KMS-11 (cell line): ENCODE results near the gene CYSRT1.

ENCODE experiments used
- H2AFZ ChIP-seq: fragments of 200-600 bp; sonication (generic); 2 replicates; pipeline ENCODE4 v1.6.1; 2016; ENCODE audit warnings: antibody characterized with exemption, mixed run types, low read depth
- H3K27ac ChIP-seq: fragments of 200-600 bp; sonication (generic); 2 replicates; pipeline ENCODE4 v1.6.1; 2016; ENCODE audit warnings: mild to moderate bottlenecking, mixed run types
- H3K27me3 ChIP-seq: fragments of 200-600 bp; sonication (generic); 2 replicates; pipeline ENCODE4 v1.6.1; 2017; ENCODE audit warnings: mild to moderate bottlenecking, low read depth, mixed run types, moderate library complexity; ENCODE audit not compliant: insufficient read depth
- H3K36me3 ChIP-seq: fragments of 200-600 bp; sonication (generic); 2 replicates; pipeline ENCODE4 v1.6.1; 2017; ENCODE audit warnings: mild to moderate bottlenecking, mixed run types; ENCODE audit not compliant: insufficient read depth
- H3K4me1 ChIP-seq: fragments of 200-600 bp; sonication (generic); 2 replicates; pipeline ENCODE4 v1.6.1; 2016; ENCODE audit warnings: mild to moderate bottlenecking, low read depth, mixed run types; ENCODE audit not compliant: poor library complexity, severe bottlenecking
- H3K4me2 ChIP-seq: fragments of 200-600 bp; sonication (generic); 2 replicates; pipeline ENCODE4 v1.7.0; 2016; ENCODE audit warnings: mild to moderate bottlenecking, mixed run types
- H3K4me3 ChIP-seq: fragments of 200-600 bp; sonication (generic); IDR thresholded peaks from 2 replicates; pipeline ENCODE4 v1.6.1; 2017; ENCODE audit warnings: low read depth, low read length, mixed read lengths; ENCODE audit not compliant: insufficient read depth
- H3K79me2 ChIP-seq: fragments of 200-600 bp; sonication (generic); 2 replicates; pipeline ENCODE4 v1.6.1; 2016; ENCODE audit warnings: low read depth, mixed run types; ENCODE audit not compliant: insufficient read depth
- H3K9ac ChIP-seq: fragments of 200-600 bp; sonication (generic); 2 replicates; pipeline ENCODE4 v1.6.1; 2016; ENCODE audit warnings: mild to moderate bottlenecking, mixed run types
- H4K20me1 ChIP-seq: fragments of 200-600 bp; sonication (generic); 2 replicates; pipeline ENCODE4 v1.6.1; 2016; ENCODE audit warnings: mild to moderate bottlenecking, mixed run types; ENCODE audit not compliant: insufficient read depth
- TF ChIP-seq, protein P1 (sequence below): fragments of 200-600 bp; sonication (generic); conservative IDR thresholded peaks from 2 replicates; pipeline ENCODE4 v1.6.1; 2017; ENCODE audit warnings: low read depth, mild to moderate bottlenecking, antibody characterized with exemption, low read length, moderate library complexity, mixed read lengths

The CYSRT1 gene

DNA sequence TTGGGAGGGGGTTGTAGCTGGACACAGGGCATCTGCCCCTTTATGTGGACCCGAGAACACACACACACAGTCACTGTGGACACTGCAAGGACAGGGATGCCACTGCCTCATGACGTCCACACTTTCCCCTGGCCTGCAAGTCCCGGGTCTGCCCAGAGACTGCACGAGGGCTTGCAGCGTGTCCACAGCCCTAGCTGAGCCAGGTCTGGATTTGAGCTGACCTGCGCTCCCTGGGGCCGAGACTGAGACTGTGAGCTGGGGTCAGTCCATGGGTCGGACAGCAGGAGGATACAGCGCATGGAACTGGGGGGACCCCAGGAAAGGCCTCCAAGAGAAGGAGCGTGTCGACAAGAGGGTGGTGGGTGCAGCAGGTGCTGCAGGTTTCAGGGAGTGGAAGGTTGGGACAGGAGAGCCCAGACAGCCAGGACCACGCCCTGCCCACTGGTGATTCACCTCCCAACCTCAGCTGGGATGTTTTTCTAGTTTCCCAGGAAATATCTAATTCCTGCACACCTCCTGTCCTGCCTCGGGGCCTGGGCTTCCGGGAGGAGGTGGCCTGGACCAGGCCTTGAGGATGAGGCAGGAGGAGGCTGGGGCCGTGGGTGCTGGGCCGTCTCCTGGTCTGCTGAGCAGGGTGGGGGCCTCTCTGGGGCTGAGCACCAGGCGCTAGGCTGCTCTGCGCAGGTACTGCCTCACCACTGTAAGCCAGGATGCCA, 1.5 kb downstream of the CYSRT1 start:
- Histone ChIP-seq H4K20me1 (no peaks in the 10 kb centered on the region), H3K4me1 (peaks cover 10% of the 10 kb centered on the region), H3K79me2 (no peaks in the 10 kb centered on the region), H3K4me2 (no peak overlapping the region), H2AFZ (no peak overlapping the region), H3K9ac (no peak overlapping the region), H3K36me3 (no peaks in the 10 kb centered on the region), H3K27me3 (peaks cover 26% of the 10 kb centered on the region), H3K27ac (no peak overlapping the region), H3K4me3 (no peak overlapping the region)
- TF ChIP-seq, protein P1, sequence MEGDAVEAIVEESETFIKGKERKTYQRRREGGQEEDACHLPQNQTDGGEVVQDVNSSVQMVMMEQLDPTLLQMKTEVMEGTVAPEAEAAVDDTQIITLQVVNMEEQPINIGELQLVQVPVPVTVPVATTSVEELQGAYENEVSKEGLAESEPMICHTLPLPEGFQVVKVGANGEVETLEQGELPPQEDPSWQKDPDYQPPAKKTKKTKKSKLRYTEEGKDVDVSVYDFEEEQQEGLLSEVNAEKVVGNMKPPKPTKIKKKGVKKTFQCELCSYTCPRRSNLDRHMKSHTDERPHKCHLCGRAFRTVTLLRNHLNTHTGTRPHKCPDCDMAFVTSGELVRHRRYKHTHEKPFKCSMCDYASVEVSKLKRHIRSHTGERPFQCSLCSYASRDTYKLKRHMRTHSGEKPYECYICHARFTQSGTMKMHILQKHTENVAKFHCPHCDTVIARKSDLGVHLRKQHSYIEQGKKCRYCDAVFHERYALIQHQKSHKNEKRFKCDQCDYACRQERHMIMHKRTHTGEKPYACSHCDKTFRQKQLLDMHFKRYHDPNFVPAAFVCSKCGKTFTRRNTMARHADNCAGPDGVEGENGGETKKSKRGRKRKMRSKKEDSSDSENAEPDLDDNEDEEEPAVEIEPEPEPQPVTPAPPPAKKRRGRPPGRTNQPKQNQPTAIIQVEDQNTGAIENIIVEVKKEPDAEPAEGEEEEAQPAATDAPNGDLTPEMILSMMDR, result no peak

DNA sequence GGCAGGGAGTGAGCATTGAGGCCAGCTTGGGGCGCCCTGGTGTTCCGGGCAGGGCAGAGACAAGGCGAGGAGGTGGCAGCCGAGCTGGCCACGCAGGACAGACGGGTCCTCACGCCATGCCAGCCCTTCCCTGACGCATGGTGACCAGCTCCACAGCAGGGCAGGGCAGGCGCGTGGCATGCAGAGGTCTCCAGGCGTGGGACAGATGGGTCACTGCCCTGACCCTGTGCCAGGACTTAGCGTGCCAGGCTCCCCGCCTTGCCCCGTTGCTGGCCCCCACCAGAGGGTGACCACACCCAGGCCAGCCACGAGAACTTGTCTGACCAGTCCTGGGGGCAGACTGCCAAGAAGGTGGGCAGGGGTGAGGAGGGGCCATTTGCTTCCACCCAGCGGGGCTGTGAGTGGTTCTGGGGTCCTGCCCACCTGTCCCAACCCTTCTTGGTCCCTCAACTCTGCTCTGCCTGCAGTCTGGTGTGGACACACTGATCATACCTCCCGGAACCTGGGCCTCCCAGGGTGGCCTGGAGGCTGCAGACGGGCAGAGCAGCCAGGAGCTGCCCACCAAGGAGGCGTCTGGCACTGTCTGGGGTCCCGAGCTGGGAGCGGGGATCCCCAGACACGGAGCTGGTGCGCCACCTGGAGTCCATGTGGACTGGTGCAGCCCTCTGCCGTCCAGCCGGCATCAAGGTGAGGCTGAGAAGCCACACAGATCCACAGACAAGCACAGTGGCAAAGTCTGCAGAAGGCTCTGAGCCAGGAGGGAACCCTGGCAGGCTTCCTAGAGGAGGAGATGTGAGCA, 2.3 kb downstream of the CYSRT1 start, which contains the start of gene RNF224:
TSS of gene RNF224 (plus strand) at position 449 of the 799 bp plus-strand sequence. CDS start 834 bp downstream, outside the sequence.
- H3K4me2 ChIP-seq, result no peak within 1 kb of the TSS
- TF ChIP-seq, protein P1, result peak; percentile 95
- H4K20me1 ChIP-seq, result no peaks in the 10 kb centered on the region
- H3K4me1 ChIP-seq, result peaks cover 10% of the 10 kb centered on the region
- no peak within 1 kb of the TSS for H3K4me3 ChIP-seq
- peaks cover 33% of the 10 kb centered on the region for H3K27me3 ChIP-seq
- no peak within 1 kb of the TSS for H3K27ac ChIP-seq
- H3K36me3 ChIP-seq, result no peaks in the 10 kb centered on the region
- H2AFZ ChIP-seq, result no peak within 1 kb of the TSS; the same call in 1 of the 2 replicates
- H3K79me2 ChIP-seq, result no peaks in the 10 kb centered on the region
- H3K9ac ChIP-seq, result no peak within 1 kb of the TSS

DNA sequence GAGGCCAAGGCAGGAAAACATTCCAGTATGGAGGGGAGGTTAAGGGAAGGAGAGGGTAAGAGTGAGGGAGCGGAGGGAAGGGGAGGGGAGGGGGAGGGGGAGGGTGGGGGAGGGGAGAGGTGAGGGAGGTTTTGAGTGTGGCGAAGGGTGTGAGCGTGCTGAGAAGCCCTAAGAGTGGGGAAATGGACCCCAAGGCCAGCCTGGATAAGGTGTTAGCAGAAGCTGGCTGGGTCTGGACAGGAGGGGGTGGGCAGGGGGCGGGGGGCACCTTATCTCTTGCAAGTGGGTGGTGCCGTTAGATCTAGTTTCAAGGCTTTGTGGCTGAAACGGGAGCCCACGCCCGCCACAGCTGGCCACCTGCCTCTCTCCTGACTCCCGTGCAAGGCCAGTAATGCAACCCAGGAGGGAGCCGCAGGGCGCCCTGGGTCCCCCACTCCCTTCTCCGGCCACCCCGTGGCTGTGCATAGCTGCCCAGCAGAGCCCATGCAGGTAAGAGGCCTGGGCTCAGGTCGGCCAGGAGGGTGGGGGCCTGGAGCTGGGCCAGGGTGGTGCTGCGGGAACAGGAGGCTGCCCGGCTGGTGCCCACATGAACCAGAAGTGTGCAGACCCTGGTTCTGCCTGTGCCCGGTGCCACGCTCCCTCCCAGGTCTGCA, 3.0 kb downstream of the CYSRT1 start:
- H3K27ac ChIP-seq, result no peak overlapping the region
- TF ChIP-seq, protein P1, result no peak
- H3K4me3 ChIP-seq, result no peak overlapping the region
- H2AFZ ChIP-seq, result no peak overlapping the region
- H3K27me3 ChIP-seq, result peaks cover 38% of the 10 kb centered on the region
- H3K79me2 ChIP-seq, result no peaks in the 10 kb centered on the region
- no peaks in the 10 kb centered on the region for H4K20me1 ChIP-seq
- no peaks in the 10 kb centered on the region for H3K36me3 ChIP-seq
- H3K4me2 ChIP-seq, result no peak overlapping the region
- H3K9ac ChIP-seq, result no peak overlapping the region
- H3K4me1 ChIP-seq, result peaks cover 7% of the 10 kb centered on the region

DNA sequence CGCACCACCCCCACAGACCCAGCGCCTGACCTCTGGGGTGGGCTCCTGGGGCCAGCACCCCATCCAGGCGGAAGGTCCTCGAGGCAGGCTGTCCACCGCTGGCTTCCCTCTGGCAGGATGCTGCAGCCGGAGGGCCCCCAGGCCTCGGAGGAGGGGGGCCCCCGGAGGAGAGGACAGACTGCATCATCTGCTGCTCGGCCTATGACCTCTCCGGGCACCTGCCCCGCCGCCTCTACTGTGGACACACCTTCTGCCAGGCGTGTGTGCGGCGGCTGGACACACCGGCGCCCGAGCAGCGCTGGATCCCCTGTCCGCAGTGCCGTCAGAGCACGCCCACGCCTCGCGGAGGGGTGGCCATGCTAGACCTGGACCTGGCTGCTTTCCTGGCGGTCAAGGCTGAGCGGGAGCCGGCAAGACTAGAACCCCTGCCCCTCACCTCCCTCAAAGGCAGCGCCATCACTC, 3.6 kb downstream of the CYSRT1 start:
- H3K4me2 ChIP-seq, result no peak overlapping the region
- H3K79me2 ChIP-seq, result no peaks in the 10 kb centered on the region
- H4K20me1 ChIP-seq, result no peaks in the 10 kb centered on the region
- no peak overlapping the region for H3K27ac ChIP-seq
- H3K36me3 ChIP-seq, result no peaks in the 10 kb centered on the region
- H3K4me3 ChIP-seq, result no peak overlapping the region
- peaks cover 6% of the 10 kb centered on the region for H3K4me1 ChIP-seq
- TF ChIP-seq, protein P1, result no peak
- no peak overlapping the region for H3K9ac ChIP-seq
- no peak overlapping the region for H2AFZ ChIP-seq
- peaks cover 42% of the 10 kb centered on the region for H3K27me3 ChIP-seq
